Activated T-cell treated with anti-CD3 and anti-CD28 coated beads for 24 hours (primary cell): ENCODE data around the gene CARD18.

ENCODE experiments used
- DNase-seq: peaks from one replicate; pipeline ENCODE4 v3.0.0-alpha.2; 2020; ENCODE audit warnings: low read depth

CARD18 gene

GRCh38 chr11:105139669-105140068, at the start of gene CARD18:
CARD18 (minus strand) TSS chr11:105139769; CDS start chr11:105139726, 43 bp downstream.
- DNase-seq: no peak

DNA sequence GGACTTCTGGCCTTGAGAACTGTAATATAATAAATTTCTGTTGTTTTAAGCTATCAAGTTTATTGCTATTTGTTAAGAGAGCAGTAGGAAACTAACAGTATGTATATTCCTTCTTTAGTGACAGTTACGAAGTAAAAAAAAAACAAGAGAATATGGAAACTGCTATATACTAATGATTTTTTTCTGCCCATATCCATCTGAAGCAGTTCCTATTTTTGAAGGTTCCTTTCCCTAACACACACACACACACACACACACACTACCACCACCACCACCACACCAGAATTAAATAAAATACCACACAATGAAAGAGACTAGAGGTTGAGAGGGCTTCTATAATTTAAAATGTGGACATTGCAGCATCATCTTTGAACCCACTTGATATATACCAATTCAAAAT, 44.4 kb upstream of the CARD18 start:
- DNase-seq: no peak

DNA sequence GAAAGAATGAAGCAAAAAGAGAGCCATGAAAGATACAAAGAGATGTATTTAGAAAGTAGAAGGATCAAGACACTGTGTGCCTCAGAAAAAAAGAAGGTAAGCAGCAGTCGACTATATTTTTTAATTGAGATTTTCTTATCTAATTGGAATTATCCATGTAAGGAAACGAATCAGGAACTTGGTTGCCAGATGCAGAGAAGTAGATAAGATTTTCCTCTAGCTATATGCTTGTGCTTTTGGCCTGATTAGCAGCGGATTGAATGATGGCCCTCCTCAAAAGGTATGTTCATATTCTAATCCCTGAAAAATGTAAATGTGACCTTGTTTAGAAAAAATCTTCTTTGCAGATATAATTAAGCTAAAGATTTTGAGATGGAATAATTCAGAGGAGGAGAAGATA, 43.9 kb upstream of the CARD18 start:
- DNase-seq: no peak

GRCh38 chr11:105181521-105181920, 42.0 kb upstream of the CARD18 start:
- DNase-seq: no peak

GRCh38 chr11:105181100-105181499, 41.5 kb upstream of the CARD18 start:
- no peak for DNase-seq

GRCh38 chr11:105179542-105180278, 40.1 kb upstream of the CARD18 start:
- DNase-seq: no peak

- DNase-seq: no peak
These were observed 38.1 kb upstream of the CARD18 start for GRCh38 chr11:105177658-105178057.

DNA sequence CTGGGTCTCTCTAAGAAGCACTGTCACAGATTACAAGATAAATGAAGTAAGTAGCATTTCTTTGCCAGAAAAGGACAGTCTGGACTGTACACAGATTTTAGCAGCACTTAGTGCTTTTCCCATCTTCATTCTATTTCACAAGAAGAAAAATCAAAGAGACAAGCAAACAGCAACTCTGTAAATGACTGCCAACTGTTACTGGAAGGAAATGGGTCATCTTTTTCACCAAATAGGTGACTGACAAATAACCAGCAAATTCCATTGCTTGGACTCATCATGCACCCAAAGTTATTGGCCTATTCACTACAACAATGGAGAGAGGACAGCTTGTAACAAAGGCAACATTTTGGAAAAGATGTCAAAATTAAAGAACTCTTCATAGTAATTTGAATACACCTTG, 28.9 kb upstream of the CARD18 start:
- DNase-seq: no peak

- no peak for DNase-seq
These were observed 27.7 kb upstream of the CARD18 start for GRCh38 chr11:105167244-105167643.

GRCh38 chr11:105164208-105164607, 24.6 kb upstream of the CARD18 start:
- DNase-seq: no peak

DNA sequence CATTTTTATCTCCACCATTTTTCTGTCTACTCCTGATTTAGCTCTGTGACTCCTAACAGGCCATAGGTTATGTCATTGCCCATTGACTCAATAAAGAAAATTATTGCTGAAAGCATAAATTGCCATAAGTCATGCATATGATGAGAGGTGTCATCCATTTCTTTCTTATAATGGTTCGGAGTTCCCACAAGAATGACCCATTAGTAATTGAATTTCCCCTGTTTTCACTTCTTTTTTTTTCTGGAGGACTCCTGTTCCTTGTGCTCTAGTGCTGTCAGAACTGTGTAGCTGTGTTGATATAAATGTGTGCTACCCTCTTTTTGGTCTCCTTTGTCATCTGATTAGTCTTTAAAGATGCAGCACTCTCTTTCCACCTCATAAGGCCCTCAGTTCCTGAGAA, 22.9 kb upstream of the CARD18 start:
- no peak for DNase-seq

DNA sequence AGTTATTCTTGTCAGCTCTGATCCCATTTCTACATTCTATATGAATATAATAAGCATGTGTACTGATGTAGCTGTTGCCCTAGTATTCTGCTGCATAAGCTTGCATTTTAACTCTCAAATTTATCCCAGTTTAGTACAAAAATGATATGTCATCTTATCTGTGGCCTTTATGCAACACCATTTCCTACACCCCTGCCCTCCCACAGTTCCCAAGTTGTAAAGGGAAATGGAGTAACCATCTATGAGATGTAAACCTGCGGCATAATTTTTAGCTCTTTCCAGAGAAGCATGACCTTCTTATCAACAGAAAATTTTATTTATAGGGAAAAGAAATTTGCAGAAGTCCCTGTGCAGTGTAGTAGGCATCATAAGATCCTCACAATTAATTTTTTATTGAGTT, 18.9 kb upstream of the CARD18 start:
- no peak for DNase-seq

DNA sequence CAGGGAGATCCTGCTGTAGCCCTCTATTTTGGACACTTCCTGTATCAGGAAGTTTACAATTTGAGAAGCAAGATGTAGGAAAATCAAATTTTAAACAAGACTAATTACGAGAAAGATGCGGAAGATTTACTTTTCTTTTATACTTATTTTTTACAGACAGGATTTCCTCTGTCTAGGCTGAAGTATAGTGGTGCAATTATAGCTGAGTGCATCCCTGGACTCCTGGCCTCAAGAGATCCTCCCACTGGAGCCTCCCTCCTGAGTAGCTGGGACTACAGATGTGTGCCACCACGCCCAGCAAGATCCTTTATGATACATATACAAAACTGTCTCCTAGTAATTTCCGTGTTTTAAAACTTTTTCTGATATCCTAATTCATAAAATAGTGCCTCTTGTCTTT, 17.2 kb upstream of the CARD18 start:
- no peak for DNase-seq

DNA sequence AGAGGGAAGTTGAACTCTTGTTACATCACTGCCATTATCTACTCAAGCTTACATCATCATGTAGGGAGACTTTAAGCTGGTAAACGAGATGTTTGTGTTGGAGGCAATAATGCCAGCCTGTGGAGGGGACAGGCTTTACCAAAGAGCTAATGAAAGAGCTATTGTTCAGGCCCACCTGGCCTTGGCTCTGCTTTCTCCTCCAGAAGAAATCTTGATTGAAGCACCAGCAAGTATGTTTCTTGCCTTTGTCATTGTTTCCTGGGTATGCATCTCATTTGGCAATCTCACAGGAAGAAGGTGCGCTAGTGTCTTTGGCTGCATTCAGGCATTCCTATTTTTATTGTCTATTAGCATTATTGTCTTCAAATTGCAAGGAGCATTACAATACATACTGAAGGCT, 16.7 kb upstream of the CARD18 start:
- no peak for DNase-seq

GRCh38 chr11:105155679-105156078, 16.1 kb upstream of the CARD18 start:
- no peak for DNase-seq

DNA sequence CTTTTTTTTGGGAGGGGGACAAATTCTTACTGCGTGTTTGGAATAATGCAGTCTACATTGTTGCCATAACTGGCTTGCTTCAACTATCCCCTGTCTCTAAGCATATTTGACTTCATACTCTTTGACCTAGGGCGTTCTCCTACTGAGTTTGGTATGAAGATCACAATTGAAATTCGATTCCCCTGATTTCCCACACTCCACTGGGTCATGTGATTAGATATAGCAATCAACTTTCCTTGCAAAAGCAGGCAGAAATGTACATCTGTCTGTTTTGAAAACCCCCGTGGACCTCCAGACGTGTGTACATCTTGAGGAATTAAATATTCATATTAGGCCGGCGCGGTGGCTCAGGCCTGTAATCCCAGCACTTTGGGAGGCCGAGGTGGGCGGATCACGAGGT, 13.8 kb upstream of the CARD18 start:
- no peak for DNase-seq

DNA sequence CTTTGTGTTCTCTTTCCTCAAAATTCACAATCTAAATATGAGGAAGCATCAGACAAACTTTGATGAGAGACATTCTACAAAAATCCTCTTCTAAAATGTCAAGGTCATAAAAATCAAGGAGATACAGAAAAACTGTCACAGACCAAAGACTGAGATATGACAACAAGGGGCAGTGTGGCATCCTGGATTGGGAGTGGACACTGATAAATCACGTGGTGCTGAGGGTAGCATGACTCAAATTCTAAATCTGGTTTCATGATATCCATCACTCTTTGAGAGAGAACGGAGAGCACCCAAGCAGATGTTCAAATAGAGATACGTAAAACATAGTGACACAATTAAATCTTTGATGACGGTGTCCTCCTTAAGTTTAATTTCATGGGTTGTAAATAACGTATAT, 13.0 kb upstream of the CARD18 start:
- no peak for DNase-seq

- no peak for DNase-seq
These were observed 12.5 kb upstream of the CARD18 start for GRCh38 chr11:105152021-105152512.

GRCh38 chr11:105149477-105149876, 9.9 kb upstream of the CARD18 start:
- DNase-seq: no peak

- DNase-seq: no peak
These were observed 8.7 kb upstream of the CARD18 start for GRCh38 chr11:105148241-105148640.

GRCh38 chr11:105144887-105145286, 5.3 kb upstream of the CARD18 start:
- DNase-seq: no peak

DNA sequence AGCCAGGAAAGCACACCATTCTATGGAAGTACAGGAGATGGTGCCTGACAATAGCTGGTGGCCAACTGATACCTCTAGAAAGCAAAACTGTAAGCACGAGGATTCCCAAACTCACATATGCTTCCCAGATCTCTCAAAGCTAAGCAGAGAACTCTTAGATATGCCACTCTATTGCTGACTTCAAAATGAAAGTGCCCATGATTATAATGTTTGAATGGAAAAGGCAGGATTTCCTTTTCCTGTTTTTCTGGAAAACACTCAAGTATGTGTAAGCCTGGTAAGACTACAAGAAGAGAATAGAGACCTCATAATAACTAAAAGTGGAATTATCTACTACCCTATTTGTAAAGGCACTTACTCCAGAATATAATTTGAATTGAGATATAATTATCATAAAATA, 2.6 kb upstream of the CARD18 start:
- no peak for DNase-seq

GRCh38 chr11:105137286-105137685, 2.3 kb downstream of the CARD18 start:
- no peak for DNase-seq

DNA sequence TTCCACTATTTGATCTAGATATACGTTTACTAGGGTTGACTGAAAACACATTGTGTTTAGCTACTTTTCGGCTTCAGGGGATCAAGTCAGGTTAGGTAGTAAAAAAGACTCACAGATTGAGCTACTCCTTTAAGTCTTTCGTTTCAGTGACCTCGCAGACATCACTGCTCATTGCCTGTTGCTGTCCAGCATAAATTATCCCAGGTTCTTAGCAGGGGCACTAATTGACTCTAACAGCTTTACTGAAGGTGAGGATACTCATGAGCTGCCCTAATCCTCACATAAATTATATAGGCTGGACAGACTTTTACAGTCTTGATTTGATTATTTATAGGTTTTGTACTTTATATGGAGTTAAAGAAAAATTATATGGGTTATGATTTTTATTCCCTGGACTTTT, 3.7 kb downstream of the CARD18 start:
- no peak for DNase-seq
